Keratinocyte (primary cell): ENCODE results near the gene GTF2IRD1.

Experiments used
- CTCF ChIP-seq, 3 experiments: IDR thresholded peaks in 1 of 3; conservative IDR thresholded peaks in 1 of 3; optimal IDR thresholded peaks in 1 of 3; 2 replicates in 2 of 3; 3 replicates in 1 of 3; pipeline versions ENCODE3 to v1.5.1; 2011; ENCODE audit warnings: low read length in 3 of 3, mild to moderate bottlenecking in 3 of 3, moderate library complexity in 2 of 3, control low read depth in 1 of 3, inconsistent platforms in 1 of 3; ENCODE audit not compliant: insufficient read depth in 2 of 3; ENCODE audit errors: extremely low read depth in 1 of 3
- EZH2 ChIP-seq: IDR thresholded peaks from one replicate; pipeline ENCODE4 v1.6.1; 2012; ENCODE audit warnings: inconsistent platforms, mild to moderate bottlenecking, low read length, moderate library complexity

- TF ChIP-seq CTCF (optimal IDR thresholded peaks at IDR 0.05 in 1 of 3, IDR thresholded peaks at IDR 0.05 in 1 of 3, conservative IDR thresholded peaks at IDR 0.05 in 1 of 3; ENCODE audit: extremely low read depth in 1 of 3, insufficient read depth in 2 of 3, low read length in 3 of 3): no peak
- no peak for TF ChIP-seq EZH2
Observed at GRCh38 chr7:74482197-74482467, 28.4 kb downstream of the GTF2IRD1 start.
